HUES48 (cell line): ENCODE results near the gene EPM2AIP1.
A peak's percentile ranks its signal among the peaks of the same experiment; 100 is the strongest.

Experiments used
- H3K27ac ChIP-seq: one replicate; pipeline ENCODE4 v1.7.0; 2013; ENCODE audit warnings: low read depth, low read length, inconsistent platforms
- H3K27me3 ChIP-seq: 2 replicates; pipeline ENCODE4 v1.6.1; 2013; ENCODE audit warnings: mild to moderate bottlenecking, low read length; ENCODE audit not compliant: control insufficient read depth, insufficient read depth
- H3K36me3 ChIP-seq: 2 replicates; pipeline ENCODE4 v1.6.1; 2013; ENCODE audit warnings: low read length; ENCODE audit not compliant: control insufficient read depth, insufficient read depth
- H3K4me1 ChIP-seq: 2 replicates; pipeline ENCODE4 v1.6.1; 2013; ENCODE audit warnings: mild to moderate bottlenecking, low read length; ENCODE audit not compliant: control insufficient read depth, insufficient read depth
- H3K4me3 ChIP-seq: 2 replicates; pipeline ENCODE4 v1.5.1; 2013; ENCODE audit warnings: mild to moderate bottlenecking, low read depth, low read length
- H3K9ac ChIP-seq: 2 replicates; pipeline ENCODE4 v1.6.1; 2013; ENCODE audit warnings: mild to moderate bottlenecking, low read depth, low read length, moderate library complexity
- H3K9me3 ChIP-seq: 2 replicates; pipeline ENCODE4 v1.6.1; 2013; ENCODE audit warnings: low read length; ENCODE audit not compliant: control insufficient read depth, insufficient read depth

Gene EPM2AIP1

DNA sequence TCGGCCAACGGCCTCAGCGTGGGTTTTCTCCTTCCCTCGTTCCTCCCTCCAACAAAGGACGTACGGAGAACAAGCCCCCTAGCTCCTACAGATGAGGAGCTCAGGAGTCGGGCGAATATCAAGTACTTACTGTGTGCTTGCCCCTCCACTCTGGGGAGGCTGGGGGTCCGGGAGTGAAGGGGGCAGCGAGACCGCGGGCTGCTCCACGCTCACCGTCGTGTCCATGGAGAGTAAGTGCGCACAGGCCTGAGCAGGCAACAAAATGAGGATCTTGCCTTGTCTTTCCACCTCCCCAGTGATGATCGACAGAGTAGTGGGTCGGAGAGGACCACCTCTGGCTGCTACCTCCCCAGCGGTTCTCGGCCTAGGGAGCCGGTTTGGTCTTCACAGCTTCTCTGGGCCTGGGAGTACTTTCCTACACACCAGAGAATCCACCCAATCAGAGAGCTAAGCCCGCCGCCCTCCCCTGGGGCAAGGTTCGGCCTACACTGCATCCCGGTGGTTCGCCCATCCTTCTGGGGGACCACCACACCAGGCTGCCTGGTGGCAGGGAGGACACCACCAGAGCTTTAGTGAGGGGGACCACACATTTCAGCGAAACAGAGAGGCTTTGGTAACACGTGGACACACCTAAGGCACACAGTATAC, 47.5 kb downstream of the EPM2AIP1 start:
- Histone ChIP-seq H3K4me3 (peak overlapping the region; percentile 71), H3K4me1 (no peaks in the 10 kb centered on the region; the same call in 1 of the 2 replicates)

DNA sequence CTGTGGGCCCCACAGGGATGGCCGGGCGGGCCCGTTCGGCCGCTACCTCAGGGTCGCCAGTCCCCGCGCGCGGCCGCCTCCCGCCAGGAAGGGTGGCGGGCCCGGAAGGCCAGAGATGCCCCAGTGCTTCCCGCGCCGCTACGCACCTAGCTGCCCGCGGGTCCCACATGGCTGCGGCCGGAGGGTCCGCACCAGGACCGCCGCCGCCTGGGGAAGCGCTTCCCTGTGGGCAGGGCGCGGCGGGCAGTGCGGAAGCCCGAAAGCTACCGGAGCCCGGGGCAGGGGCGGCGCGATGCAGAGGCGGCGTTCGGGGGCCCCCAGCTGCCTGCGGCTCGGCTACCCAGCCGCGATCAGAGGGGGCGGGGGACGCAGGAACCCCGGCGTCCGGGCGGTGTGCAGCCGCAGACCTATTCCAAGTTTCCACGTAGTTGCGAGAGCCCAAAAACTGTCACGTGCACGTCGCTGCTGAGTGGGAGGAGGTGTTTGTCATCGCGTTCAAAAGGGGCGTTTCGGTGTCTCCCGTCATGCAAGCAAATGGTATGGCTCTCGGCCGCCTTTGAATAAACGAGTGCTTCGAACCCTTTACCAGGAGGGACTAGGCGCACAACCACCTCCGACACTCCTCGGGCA, 48.2 kb downstream of the EPM2AIP1 start, which contains the start of gene TRANK1:
Gene TRANK1 (minus strand): TSS at position 414 of the 630 bp plus-strand sequence. CDS start 245 bp downstream, at position 169.
- peak within 1 kb of the TSS; percentile 69 for H3K9ac ChIP-seq
- H3K4me3 ChIP-seq: peak within 1 kb of the TSS; percentile 71
- peaks cover 28% of the 10 kb centered on the region for H3K27me3 ChIP-seq
- H3K27ac ChIP-seq: no peak within 1 kb of the TSS
- H3K36me3 ChIP-seq: no peaks in the 10 kb centered on the region
- 0 out of 2 replicates have a peak, but pooled peaks cover 5% of the 10 kb centered on the region for H3K9me3 ChIP-seq
- no peaks in the 10 kb centered on the region; the same call in 1 of the 2 replicates for H3K4me1 ChIP-seq

More for the DNA sequence above, 47.5 kb downstream of the EPM2AIP1 start:
- Histone ChIP-seq H3K27me3 (peaks cover 28% of the 10 kb centered on the region), H3K36me3 (no peaks in the 10 kb centered on the region), H3K9ac (no peak overlapping the region), H3K27ac (no peak overlapping the region), H3K9me3 (0 out of 2 replicates have a peak, but pooled peaks cover 5% of the 10 kb centered on the region)

DNA sequence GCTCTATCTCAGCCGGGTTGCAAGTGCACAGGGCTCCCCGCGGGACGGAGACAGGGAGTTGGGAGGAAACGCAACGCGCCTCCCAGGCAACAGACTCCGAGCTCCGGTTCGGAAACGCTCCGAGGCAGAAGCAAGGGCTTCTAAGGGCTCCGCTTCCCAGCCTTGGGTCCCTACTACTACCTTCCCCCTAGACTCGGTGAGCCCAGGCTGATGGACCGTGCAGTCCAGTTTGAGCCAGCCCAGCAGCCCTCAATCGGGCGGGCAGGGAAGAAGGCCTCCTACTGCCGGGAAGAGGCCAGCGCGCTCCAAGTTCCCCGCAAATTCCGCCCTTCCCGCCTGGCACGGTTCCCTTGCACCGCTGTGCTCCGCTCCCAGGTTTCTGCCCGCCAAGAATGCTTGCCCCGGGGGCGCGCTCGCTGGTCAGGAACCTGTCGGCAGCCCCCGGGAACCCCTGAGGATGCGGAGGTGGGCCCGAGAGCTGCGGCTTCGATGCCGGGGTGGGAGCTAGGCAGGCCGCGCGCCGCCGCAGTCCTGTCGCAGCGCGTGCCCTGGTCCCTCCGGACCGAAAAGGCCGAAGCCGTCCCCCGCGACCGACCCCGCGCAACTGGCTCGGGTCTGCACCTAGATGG, 48.8 kb downstream of the EPM2AIP1 start:
- Histone ChIP-seq H3K4me3 (peak overlapping the region; percentile 71), H3K9ac (peak overlapping the region; percentile 69), H3K4me1 (no peaks in the 10 kb centered on the region; the same call in 1 of the 2 replicates), H3K36me3 (no peaks in the 10 kb centered on the region), H3K9me3 (0 out of 2 replicates have a peak, but pooled peaks cover 5% of the 10 kb centered on the region), H3K27me3 (peaks cover 28% of the 10 kb centered on the region), H3K27ac (no peak overlapping the region)

DNA sequence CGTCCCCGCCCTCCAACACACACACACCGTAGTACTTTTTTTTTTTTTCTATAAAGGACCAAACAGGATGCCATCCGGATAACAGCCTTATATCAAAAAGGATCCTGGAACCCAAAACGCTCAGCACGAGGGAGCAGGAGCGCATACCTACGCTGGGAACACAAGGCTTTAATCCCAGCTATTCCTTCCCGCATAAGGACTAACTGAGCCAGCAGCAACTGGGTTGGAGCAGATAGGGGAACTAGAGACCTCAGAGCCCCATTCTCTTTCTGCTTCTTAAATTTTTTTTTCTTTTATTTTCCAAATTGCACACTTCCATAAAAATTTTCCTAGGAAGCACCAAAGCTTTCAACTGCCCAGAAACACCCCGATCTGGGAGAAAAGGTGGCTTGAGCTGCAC, 49.3 kb downstream of the EPM2AIP1 start:
- peak overlapping the region; percentile 71 for H3K4me3 ChIP-seq
- H3K27ac ChIP-seq: no peak overlapping the region
- H3K9me3 ChIP-seq: 0 out of 2 replicates have a peak, but pooled peaks cover 5% of the 10 kb centered on the region
- H3K27me3 ChIP-seq: peaks cover 28% of the 10 kb centered on the region
- H3K4me1 ChIP-seq: no peaks in the 10 kb centered on the region; the same call in 1 of the 2 replicates
- peak overlapping the region; percentile 69; the same call in 1 of the 2 replicates for H3K9ac ChIP-seq
- H3K36me3 ChIP-seq: no peaks in the 10 kb centered on the region

DNA sequence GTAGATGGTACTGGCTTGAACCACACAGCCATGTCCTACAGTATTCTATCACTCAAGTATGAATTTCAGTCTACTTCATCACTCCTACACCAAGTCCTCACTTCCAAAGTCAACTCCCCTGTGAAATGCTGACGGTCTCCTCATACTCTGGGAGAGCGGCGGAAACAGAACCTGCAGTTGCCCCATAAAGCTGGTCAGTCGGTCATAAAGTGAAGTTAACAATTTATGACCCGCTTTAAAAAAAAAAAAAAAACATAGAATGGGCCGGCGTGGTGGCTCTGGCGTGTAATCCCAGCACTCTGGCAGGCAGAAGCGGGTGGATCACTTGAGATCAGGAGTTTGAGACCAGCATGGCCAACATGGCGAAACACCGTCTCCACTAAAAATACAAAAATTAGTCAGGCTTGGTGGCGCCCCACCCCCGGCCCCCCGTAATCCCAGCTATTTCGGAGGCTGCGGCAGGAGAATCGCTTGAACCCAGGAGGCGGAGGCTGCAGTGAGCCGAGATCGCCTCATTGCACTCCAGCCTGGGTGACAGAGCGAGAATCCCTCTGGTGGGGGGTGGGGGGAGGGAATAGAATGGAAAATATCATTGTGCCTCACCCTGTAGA, 50.2 kb downstream of the EPM2AIP1 start:
- H3K4me1 ChIP-seq: peaks cover 3% of the 10 kb centered on the region
- H3K9ac ChIP-seq: no peak overlapping the region
- no peak overlapping the region for H3K4me3 ChIP-seq
- no peak overlapping the region for H3K27ac ChIP-seq
- peaks cover 28% of the 10 kb centered on the region for H3K27me3 ChIP-seq
- H3K36me3 ChIP-seq: no peaks in the 10 kb centered on the region
- H3K9me3 ChIP-seq: no peaks in the 10 kb centered on the region

DNA sequence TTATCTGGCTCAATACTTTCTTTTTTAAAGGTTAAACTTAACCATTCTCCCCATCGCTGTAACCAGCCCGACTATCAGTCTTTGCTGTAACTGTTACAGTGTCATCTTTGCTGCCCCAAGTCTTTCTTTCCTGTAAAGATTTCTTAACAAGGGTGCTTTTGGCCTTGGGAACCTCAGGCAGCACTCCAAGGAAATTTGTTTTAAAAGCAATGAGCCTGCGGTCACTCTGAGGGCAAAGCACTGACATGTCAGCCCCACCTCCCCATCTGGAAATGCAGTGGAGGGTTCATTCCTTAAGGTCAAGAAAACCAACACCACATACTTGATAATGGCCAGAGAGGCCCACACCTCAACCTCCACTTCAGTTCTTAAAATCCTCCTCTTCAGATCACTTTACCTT, 51.3 kb downstream of the EPM2AIP1 start:
- Histone ChIP-seq H3K4me1 (peaks cover 6% of the 10 kb centered on the region), H3K9me3 (no peaks in the 10 kb centered on the region), H3K27ac (no peak overlapping the region), H3K9ac (no peak overlapping the region), H3K4me3 (no peak overlapping the region), H3K27me3 (peaks cover 28% of the 10 kb centered on the region), H3K36me3 (no peaks in the 10 kb centered on the region)

DNA sequence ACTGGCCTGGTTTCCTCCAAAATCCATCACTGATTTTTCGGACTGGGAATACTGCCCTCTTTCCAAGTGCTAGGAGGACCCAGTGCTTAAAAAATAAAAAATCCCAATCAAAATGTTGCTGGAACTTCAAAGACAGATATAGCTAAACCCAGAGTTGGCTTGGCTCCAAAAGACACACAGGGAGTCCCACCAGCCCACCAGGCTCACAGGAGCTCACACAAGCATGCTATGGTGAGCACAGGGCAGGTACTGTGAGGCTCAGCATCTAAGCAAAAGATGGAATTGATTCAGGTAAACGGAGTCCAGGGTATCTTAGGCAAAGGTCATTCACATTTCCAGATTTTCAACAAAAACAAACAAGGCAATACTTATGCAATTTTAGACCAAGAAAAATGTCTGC, 51.8 kb downstream of the EPM2AIP1 start:
- no peaks in the 10 kb centered on the region for H3K36me3 ChIP-seq
- H3K27ac ChIP-seq: no peak overlapping the region
- peaks cover 6% of the 10 kb centered on the region for H3K4me1 ChIP-seq
- no peak overlapping the region for H3K4me3 ChIP-seq
- H3K9me3 ChIP-seq: no peaks in the 10 kb centered on the region
- peaks cover 28% of the 10 kb centered on the region for H3K27me3 ChIP-seq
- no peak overlapping the region for H3K9ac ChIP-seq

DNA sequence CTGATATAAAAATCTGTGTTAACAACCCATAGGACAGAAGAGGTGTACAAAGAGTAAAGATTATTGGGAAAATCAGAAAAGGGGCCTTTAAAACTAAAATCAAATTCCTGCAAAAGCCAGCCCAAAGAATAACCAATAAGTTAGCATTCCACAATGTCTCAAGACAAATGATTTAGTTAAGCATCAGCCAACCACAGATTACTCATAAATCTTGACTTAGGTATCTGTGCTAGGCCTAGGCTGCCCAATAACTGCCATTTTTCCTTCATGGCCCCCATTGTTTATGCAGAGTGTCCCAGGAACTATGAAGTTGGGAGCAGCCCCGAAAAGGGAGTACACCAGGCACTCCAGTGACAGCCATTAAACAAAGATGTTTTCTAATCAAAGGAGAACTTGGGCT, 55.4 kb downstream of the EPM2AIP1 start:
- Histone ChIP-seq H3K4me3 (no peak overlapping the region), H3K4me1 (peaks cover 25% of the 10 kb centered on the region), H3K9me3 (no peaks in the 10 kb centered on the region), H3K27ac (no peak overlapping the region), H3K27me3 (no peaks in the 10 kb centered on the region), H3K36me3 (no peaks in the 10 kb centered on the region), H3K9ac (no peak overlapping the region)
